Endothelial cell (in vitro differentiated cells): ENCODE results near the gene TMEM53. TPM values are rescaled to one million over a fixed set of nuclear protein-coding genes. Genes with fewer than 3 reads are reported as not detected.

ENCODE experiments used
- DNase-seq: peaks from one replicate; pipeline ENCODE4 v3.0.0; 2021; ENCODE audit warnings: low spot score
- H3K27ac Mint-ChIP-seq: one replicate; pipeline ENCODE4 v1.8.0; 2021; ENCODE audit warnings: mixed read lengths, inconsistent platforms; ENCODE audit not compliant: unreplicated experiment
- H3K27me3 Mint-ChIP-seq: one replicate; pipeline ENCODE4 v1.8.0; 2021; ENCODE audit warnings: mild to moderate bottlenecking, moderate library complexity, mixed read lengths, inconsistent platforms; ENCODE audit not compliant: unreplicated experiment
- H3K36me3 Mint-ChIP-seq: one replicate; pipeline ENCODE4 v1.8.0; 2021; ENCODE audit warnings: mild to moderate bottlenecking, low read depth, mixed read lengths, inconsistent platforms; ENCODE audit not compliant: unreplicated experiment
- H3K4me1 Mint-ChIP-seq: one replicate; pipeline ENCODE4 v1.8.0; 2021; ENCODE audit warnings: mild to moderate bottlenecking, mixed read lengths, inconsistent platforms; ENCODE audit not compliant: unreplicated experiment
- H3K4me3 Mint-ChIP-seq: one replicate; pipeline ENCODE4 v1.8.0; 2021; ENCODE audit warnings: mild to moderate bottlenecking, mixed read lengths, inconsistent platforms; ENCODE audit not compliant: unreplicated experiment
- H3K9me3 Mint-ChIP-seq: one replicate; pipeline ENCODE4 v1.8.0; 2021; ENCODE audit warnings: mixed read lengths, inconsistent platforms; ENCODE audit not compliant: unreplicated experiment
- CTCF ChIP-seq: fragments of 200-600 bp; sonication (generic); IDR thresholded peaks from one replicate; pipeline ENCODE4 v1.5.0; 2021; ENCODE audit warnings: antibody characterized with exemption; ENCODE audit not compliant: unreplicated experiment
- total RNA-seq: library from RNA; stranded (reverse); fragmentation: NEBNext Ultra II Directional; extraction: Animal tissue kit (Norgen Biotek cat#: 25700); gene quantifications from one replicate; pipeline ENCODE4 v1.2.1, GENCODE V29; 2021; ENCODE audit not compliant: unreplicated experiment

TMEM53 gene
- total RNA-seq, 1 donor from 2014 or later = 15.6 TPM

- H3K36me3 Mint-ChIP-seq = no peaks in the 10 kb centered on the region
- H3K27ac Mint-ChIP-seq = peak overlapping the region; percentile 16
- H3K4me3 Mint-ChIP-seq = no peak overlapping the region
- H3K27me3 Mint-ChIP-seq = peaks cover 7% of the 10 kb centered on the region
- DNase-seq = no peak
- no peaks in the 10 kb centered on the region for H3K9me3 Mint-ChIP-seq
- TF ChIP-seq CTCF = no peak
- peaks cover 32% of the 10 kb centered on the region for H3K4me1 Mint-ChIP-seq
Observed at GRCh38 chr1:44685218-44685617, 10.9 kb upstream of the TMEM53 start.

- Mint-ChIP-seq H3K27me3 (peaks cover 10% of the 10 kb centered on the region), H3K9me3 (no peaks in the 10 kb centered on the region), H3K4me1 (peaks cover 32% of the 10 kb centered on the region), H3K4me3 (no peak overlapping the region), H3K36me3 (peaks cover 5% of the 10 kb centered on the region), H3K27ac (no peak overlapping the region)
- DNase-seq = no peak
- no peak for TF ChIP-seq CTCF
Observed at GRCh38 chr1:44684525-44684924, 10.2 kb upstream of the TMEM53 start.

GRCh38 chr1:44682883-44683265 lies 8.6 kb upstream of the TMEM53 start:
- TF ChIP-seq CTCF = no peak
- H3K9me3 Mint-ChIP-seq = no peaks in the 10 kb centered on the region
- peaks cover 6% of the 10 kb centered on the region for H3K36me3 Mint-ChIP-seq
- H3K27me3 Mint-ChIP-seq = peaks cover 10% of the 10 kb centered on the region
- peaks cover 32% of the 10 kb centered on the region for H3K4me1 Mint-ChIP-seq
- no peak overlapping the region for H3K4me3 Mint-ChIP-seq
- no peak for DNase-seq
- no peak overlapping the region for H3K27ac Mint-ChIP-seq

GRCh38 chr1:44681905-44682882 lies 7.9 kb upstream of the TMEM53 start:
- Mint-ChIP-seq H3K27me3 (peaks cover 10% of the 10 kb centered on the region), H3K27ac (no peak overlapping the region), H3K4me3 (no peak overlapping the region), H3K9me3 (no peaks in the 10 kb centered on the region), H3K36me3 (peaks cover 6% of the 10 kb centered on the region), H3K4me1 (peaks cover 31% of the 10 kb centered on the region)
- DNase-seq = no peak
- no peak for TF ChIP-seq CTCF

GRCh38 chr1:44679468-44679867 lies 5.2 kb upstream of the TMEM53 start:
- TF ChIP-seq CTCF = no peak
- H3K36me3 Mint-ChIP-seq = peaks cover 6% of the 10 kb centered on the region

More at GRCh38 chr1:44679468-44679867, 5.2 kb upstream of the TMEM53 start:
- peaks cover 19% of the 10 kb centered on the region for H3K4me1 Mint-ChIP-seq
- DNase-seq = no peak
- peaks cover 14% of the 10 kb centered on the region for H3K27me3 Mint-ChIP-seq
- no peaks in the 10 kb centered on the region for H3K9me3 Mint-ChIP-seq
- no peak overlapping the region for H3K27ac Mint-ChIP-seq
- no peak overlapping the region for H3K4me3 Mint-ChIP-seq
